Astrocyte (in vitro differentiated cells and primary cell): ENCODE results near the gene SERPINB6. TPM values are rescaled to one million over a fixed set of nuclear protein-coding genes. Genes with fewer than 3 reads are reported as not detected.
"Not testable (repeated sequence)": the region's sequence is repeated elsewhere in the genome, so short reads cannot be mapped to it uniquely, and the experiment has no call there.

ENCODE experiments used
- DNase-seq: peaks from one replicate; pipeline ENCODE4 v3.0.0-alpha.2; 2010; ENCODE audit warnings: low read depth
- FAIRE-seq: peaks from 2 replicates; lab custom pipeline; 2011; peaks lifted over from hg19 to GRCh38; lab: Jason Lieb, UNC
- H2AFZ ChIP-seq: 2 replicates; pipeline ENCODE4 v1.6.0; 2012; ENCODE audit warnings: low read depth, low read length, inconsistent platforms
- H3K27ac ChIP-seq: 2 replicates; pipeline ENCODE4 v1.5.1; 2011; ENCODE audit warnings: low read depth, low read length, inconsistent platforms
- H3K27me3 ChIP-seq: 2 replicates; pipeline ENCODE4 v1.6.0; 2011; ENCODE audit warnings: low read length, inconsistent platforms; ENCODE audit not compliant: insufficient read depth
- H3K36me3 ChIP-seq: 2 replicates; pipeline ENCODE4 v1.5.1; 2011; ENCODE audit warnings: low read length, inconsistent platforms; ENCODE audit not compliant: insufficient read depth
- H3K4me1 ChIP-seq: 2 replicates; pipeline ENCODE4 v1.5.1; 2011; ENCODE audit warnings: low read length, inconsistent platforms; ENCODE audit not compliant: insufficient read depth
- H3K4me2 ChIP-seq: 2 replicates; pipeline ENCODE4 v1.6.0; 2012; ENCODE audit warnings: low read length, inconsistent platforms
- H3K4me3 ChIP-seq: 2 replicates; pipeline ENCODE4 v1.5.1; 2011; ENCODE audit warnings: low read depth, mild to moderate bottlenecking, low read length, inconsistent platforms; ENCODE audit not compliant: insufficient read depth
- H3K79me2 ChIP-seq: 2 replicates; pipeline ENCODE4 v1.6.0; 2012; ENCODE audit warnings: mild to moderate bottlenecking, low read length, inconsistent platforms; ENCODE audit not compliant: insufficient read depth
- H3K9ac ChIP-seq: 2 replicates; pipeline ENCODE4 v1.6.0; 2012; ENCODE audit warnings: mild to moderate bottlenecking, low read length, inconsistent platforms
- H3K9me3 ChIP-seq: 2 replicates; pipeline ENCODE4 v1.5.1; 2012; ENCODE audit warnings: low read depth, mild to moderate bottlenecking, low read length, inconsistent platforms; ENCODE audit not compliant: insufficient read depth
- H4K20me1 ChIP-seq: 2 replicates; pipeline ENCODE4 v1.6.0; 2012; ENCODE audit warnings: low read length, inconsistent platforms; ENCODE audit not compliant: insufficient read depth
- H3K27ac Mint-ChIP-seq: one replicate; pipeline ENCODE4 v1.8.0; 2021; ENCODE audit warnings: mild to moderate bottlenecking, mixed read lengths; ENCODE audit not compliant: unreplicated experiment
- H3K27me3 Mint-ChIP-seq: one replicate; pipeline ENCODE4 v1.8.0; 2021; ENCODE audit warnings: low read depth, mixed read lengths; ENCODE audit not compliant: unreplicated experiment
- H3K36me3 Mint-ChIP-seq: one replicate; pipeline ENCODE4 v1.8.0; 2021; ENCODE audit warnings: low read depth, mixed read lengths; ENCODE audit not compliant: unreplicated experiment
- H3K4me1 Mint-ChIP-seq: one replicate; pipeline ENCODE4 v1.8.0; 2021; ENCODE audit warnings: low read depth, mixed read lengths; ENCODE audit not compliant: unreplicated experiment
- H3K4me3 Mint-ChIP-seq: one replicate; pipeline ENCODE4 v1.8.0; 2021; ENCODE audit warnings: mild to moderate bottlenecking, moderate library complexity, mixed read lengths; ENCODE audit not compliant: unreplicated experiment
- H3K9me3 Mint-ChIP-seq: one replicate; pipeline ENCODE4 v1.8.0; 2021; ENCODE audit warnings: mild to moderate bottlenecking, mixed read lengths; ENCODE audit not compliant: unreplicated experiment
- EZH2 ChIP-seq: IDR thresholded peaks from 2 replicates; pipeline ENCODE4 v1.6.1; 2012; ENCODE audit warnings: mild to moderate bottlenecking, low read length, inconsistent platforms; ENCODE audit not compliant: insufficient read depth
- total RNA-seq: library from RNA; stranded (reverse); gene quantifications from 2 replicates; pipeline ENCODE4 v1.2.1, GENCODE V29; 2021
- TF ChIP-seq, protein P1 (sequence below): IDR thresholded peaks from 2 replicates; pipeline ENCODE4 v1.5.1; 2011; ENCODE audit warnings: low read depth, mild to moderate bottlenecking, inconsistent platforms, low read length, moderate library complexity; ENCODE audit not compliant: insufficient read depth

Gene SERPINB6
- total RNA-seq, 1 donor from 2014 or later: 68.4 TPM

DNA sequence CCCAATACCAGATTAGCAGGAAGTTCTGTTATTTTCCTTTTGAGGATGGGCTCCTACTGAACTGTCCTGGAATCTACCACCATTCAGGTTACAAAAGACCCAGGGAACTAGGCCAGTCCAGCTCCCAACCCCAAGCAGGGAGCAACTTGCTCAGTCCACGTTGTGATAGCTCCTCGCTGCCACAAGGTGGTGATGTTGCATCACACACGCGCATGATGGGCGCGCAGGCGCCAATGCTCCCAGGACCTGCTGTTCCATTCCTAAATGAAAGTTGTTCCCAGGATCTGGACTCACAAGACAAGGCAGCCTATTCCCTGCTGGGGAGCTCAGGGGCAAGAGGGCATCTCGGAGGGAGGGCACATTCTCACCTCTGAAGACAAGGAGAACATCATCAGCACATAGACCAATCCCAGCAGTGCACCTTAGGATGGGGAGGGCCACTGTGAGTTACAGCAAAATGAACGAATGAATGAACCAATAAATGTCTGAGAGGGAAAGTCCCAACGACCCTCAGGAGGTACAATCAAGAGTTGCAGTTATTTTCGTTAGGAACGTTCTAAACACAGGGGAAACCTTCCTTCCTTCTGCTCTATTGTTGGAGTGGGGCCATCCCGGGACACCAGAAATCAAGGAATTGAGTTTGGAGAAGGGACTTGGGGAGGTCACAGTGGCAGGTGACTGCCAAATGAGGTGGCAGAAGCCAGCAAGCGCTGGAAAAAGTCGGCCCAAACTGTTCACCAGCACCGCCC, 27.1 kb upstream of the SERPINB6 start:
- H3K4me1 ChIP-seq: peaks cover 23% of the 10 kb centered on the region
- H3K9me3 ChIP-seq, H3K79me2 ChIP-seq, H3K36me3 ChIP-seq, H3K27ac ChIP-seq, H3K36me3 Mint-ChIP-seq, H3K4me1 Mint-ChIP-seq, H3K9me3 Mint-ChIP-seq, H3K27me3 Mint-ChIP-seq, DNase-seq, H4K20me1 ChIP-seq, H3K27me3 ChIP-seq: not testable (repeated sequence)
- H2AFZ ChIP-seq: peak overlapping the region; percentile 88
- Mint-ChIP-seq H3K4me3 (peak overlapping the region; percentile 66), H3K27ac (peak overlapping the region; percentile 41)
- H3K9ac ChIP-seq: peak overlapping the region; percentile 71
- TF ChIP-seq, protein P1, sequence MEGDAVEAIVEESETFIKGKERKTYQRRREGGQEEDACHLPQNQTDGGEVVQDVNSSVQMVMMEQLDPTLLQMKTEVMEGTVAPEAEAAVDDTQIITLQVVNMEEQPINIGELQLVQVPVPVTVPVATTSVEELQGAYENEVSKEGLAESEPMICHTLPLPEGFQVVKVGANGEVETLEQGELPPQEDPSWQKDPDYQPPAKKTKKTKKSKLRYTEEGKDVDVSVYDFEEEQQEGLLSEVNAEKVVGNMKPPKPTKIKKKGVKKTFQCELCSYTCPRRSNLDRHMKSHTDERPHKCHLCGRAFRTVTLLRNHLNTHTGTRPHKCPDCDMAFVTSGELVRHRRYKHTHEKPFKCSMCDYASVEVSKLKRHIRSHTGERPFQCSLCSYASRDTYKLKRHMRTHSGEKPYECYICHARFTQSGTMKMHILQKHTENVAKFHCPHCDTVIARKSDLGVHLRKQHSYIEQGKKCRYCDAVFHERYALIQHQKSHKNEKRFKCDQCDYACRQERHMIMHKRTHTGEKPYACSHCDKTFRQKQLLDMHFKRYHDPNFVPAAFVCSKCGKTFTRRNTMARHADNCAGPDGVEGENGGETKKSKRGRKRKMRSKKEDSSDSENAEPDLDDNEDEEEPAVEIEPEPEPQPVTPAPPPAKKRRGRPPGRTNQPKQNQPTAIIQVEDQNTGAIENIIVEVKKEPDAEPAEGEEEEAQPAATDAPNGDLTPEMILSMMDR: peak; percentile 34
- peak overlapping the region; percentile 62 for H3K4me3 ChIP-seq
- peak; percentile 94 for FAIRE-seq
- peak overlapping the region; percentile 90 for H3K4me2 ChIP-seq

DNA sequence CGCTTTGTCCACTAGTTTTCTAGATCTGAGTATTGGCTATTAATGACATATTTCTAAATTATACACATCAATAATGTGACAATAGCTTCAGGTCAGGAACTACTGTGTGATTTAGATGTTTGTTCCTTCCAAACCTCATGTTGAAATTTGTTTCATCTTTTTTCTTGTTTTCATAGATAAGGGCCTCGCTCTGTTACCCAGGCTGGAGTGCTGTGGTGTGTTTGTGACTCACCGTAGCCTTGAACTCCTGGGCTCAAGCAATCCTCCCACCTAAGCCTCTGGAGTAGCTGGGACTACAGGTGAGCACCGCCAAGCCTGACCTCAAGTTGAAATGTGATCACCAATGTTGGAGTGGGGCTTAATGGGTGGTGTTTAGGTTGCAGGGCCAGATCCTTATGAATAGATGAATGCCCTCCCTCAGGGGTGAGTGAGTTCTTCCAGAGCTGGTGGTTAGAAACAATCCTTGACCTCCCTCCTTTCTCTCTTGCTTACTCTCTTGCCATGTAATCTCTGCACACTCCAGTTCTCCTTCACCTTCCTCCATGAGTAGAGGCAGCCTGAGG, 22.5 kb upstream of the SERPINB6 start:
- peaks cover 8% of the 10 kb centered on the region for H3K4me1 Mint-ChIP-seq
- Histone ChIP-seq H3K36me3 (no peaks in the 10 kb centered on the region), H3K4me1 (peaks cover 12% of the 10 kb centered on the region), H4K20me1 (no peaks in the 10 kb centered on the region), H3K27me3 (no peaks in the 10 kb centered on the region), H3K27ac (no peak overlapping the region), H3K4me2 (no peak overlapping the region), H3K4me3 (no peak overlapping the region), H3K79me2 (no peaks in the 10 kb centered on the region), H2AFZ (no peak overlapping the region), H3K9ac (no peak overlapping the region), H3K9me3 (no peaks in the 10 kb centered on the region)
- H3K36me3 Mint-ChIP-seq: no peaks in the 10 kb centered on the region
- no peak overlapping the region for H3K27ac Mint-ChIP-seq
- no peaks in the 10 kb centered on the region for H3K9me3 Mint-ChIP-seq
- TF ChIP-seq, protein P1: no peak
- no peak for TF ChIP-seq EZH2
- DNase-seq (no peak), FAIRE-seq (no peak)
- peaks cover 2% of the 10 kb centered on the region for H3K27me3 Mint-ChIP-seq
- no peak overlapping the region for H3K4me3 Mint-ChIP-seq
